MM.1S (cell line): ENCODE results near the gene SHC1.

Source experiments
- CTCF ChIP-seq: fragments of 300-600 bp; sonication (generic); IDR thresholded peaks from 2 replicates; pipeline ENCODE4 v1.5.1; 2016; ENCODE audit warnings: antibody characterized with exemption, low read length, mixed read lengths
- EZH2 ChIP-seq: fragments of 300-600 bp; sonication (generic); optimal IDR thresholded peaks from 2 replicates; pipeline ENCODE3; 2017; ENCODE audit warnings: low read depth, mild to moderate bottlenecking, antibody characterized with exemption, low read length, mixed read lengths
- EZH2phosphoT487 ChIP-seq: fragments of 300-600 bp; sonication (generic); IDR thresholded peaks from 2 replicates; pipeline ENCODE4 v1.6.1; 2018; ENCODE audit warnings: antibody characterized with exemption, low read length

GRCh38 chr1:154954541-154954940 is 16.0 kb downstream of the SHC1 start:
- TF ChIP-seq CTCF (no peak), EZH2 (no peak), EZH2phosphoT487 (no peak)
